IMR-90 (cell line): ENCODE results near the gene CDON.

Experiments used
- BHLHE40 ChIP-seq: fragments of 150-350 bp; IDR thresholded peaks from 2 replicates; pipeline ENCODE4 v1.6.1; 2016; ENCODE audit warnings: mild to moderate bottlenecking, low read depth, low read length
- CEBPB ChIP-seq: IDR thresholded peaks from 2 replicates; pipeline ENCODE4 v1.6.1; 2012; ENCODE audit warnings: low read depth, low read length, improper control_type of control experiment
- CHD1 ChIP-seq: IDR thresholded peaks from 2 replicates; pipeline ENCODE4 v1.6.1; 2012; ENCODE audit warnings: low read depth, low read length, improper control_type of control experiment
- FOS ChIP-seq: fragments of 150-350 bp; IDR thresholded peaks from 2 replicates; pipeline ENCODE4 v1.6.1; 2016; ENCODE audit warnings: low read depth, low read length
- MAZ ChIP-seq: IDR thresholded peaks from 2 replicates; pipeline ENCODE4 v1.6.1; 2012; ENCODE audit warnings: low read depth, mild to moderate bottlenecking, low read length, improper control_type of control experiment, moderate library complexity, borderline replicate concordance
- MXI1 ChIP-seq: IDR thresholded peaks from 2 replicates; pipeline ENCODE4 v1.6.1; 2012; ENCODE audit warnings: low read depth, mild to moderate bottlenecking, low read length, moderate library complexity, borderline replicate concordance
- NFE2L2 ChIP-seq: fragments of 150-350 bp; IDR thresholded peaks from 2 replicates; pipeline ENCODE4 v1.6.1; 2016; ENCODE audit warnings: low read depth, mild to moderate bottlenecking, low read length
- POLR2A ChIP-seq: IDR thresholded peaks from 2 replicates; pipeline ENCODE4 v1.6.1; 2012; ENCODE audit warnings: mild to moderate bottlenecking, low read depth, low read length
- RAD21 ChIP-seq: IDR thresholded peaks from 2 replicates; pipeline ENCODE4 v1.6.1; 2012; ENCODE audit warnings: low read length, improper control_type of control experiment
- RFX5 ChIP-seq: IDR thresholded peaks from 2 replicates; pipeline ENCODE4 v1.8.0; 2012; ENCODE audit warnings: low read depth, mild to moderate bottlenecking, low read length, moderate library complexity
- TF ChIP-seq, protein P1 (sequence below): conservative IDR thresholded peaks from 2 replicates; pipeline ENCODE4 v1.5.1; 2012; ENCODE audit warnings: mild to moderate bottlenecking, low read depth, low read length, improper control_type of control experiment
- TF ChIP-seq, protein P2 (sequence below): fragments of 150-350 bp; IDR thresholded peaks from 2 replicates; pipeline ENCODE4 v1.6.1; 2017; ENCODE audit warnings: mild to moderate bottlenecking, antibody characterized with exemption, low read length, low read depth

- TF ChIP-seq CEBPB (no peak), POLR2A (no peak), NFE2L2 (no peak), BHLHE40 (no peak), MAZ (no peak), FOS (no peak), RAD21 (no peak), MXI1 (no peak), RFX5 (no peak), CHD1 (no peak)
- TF ChIP-seq, protein P1, sequence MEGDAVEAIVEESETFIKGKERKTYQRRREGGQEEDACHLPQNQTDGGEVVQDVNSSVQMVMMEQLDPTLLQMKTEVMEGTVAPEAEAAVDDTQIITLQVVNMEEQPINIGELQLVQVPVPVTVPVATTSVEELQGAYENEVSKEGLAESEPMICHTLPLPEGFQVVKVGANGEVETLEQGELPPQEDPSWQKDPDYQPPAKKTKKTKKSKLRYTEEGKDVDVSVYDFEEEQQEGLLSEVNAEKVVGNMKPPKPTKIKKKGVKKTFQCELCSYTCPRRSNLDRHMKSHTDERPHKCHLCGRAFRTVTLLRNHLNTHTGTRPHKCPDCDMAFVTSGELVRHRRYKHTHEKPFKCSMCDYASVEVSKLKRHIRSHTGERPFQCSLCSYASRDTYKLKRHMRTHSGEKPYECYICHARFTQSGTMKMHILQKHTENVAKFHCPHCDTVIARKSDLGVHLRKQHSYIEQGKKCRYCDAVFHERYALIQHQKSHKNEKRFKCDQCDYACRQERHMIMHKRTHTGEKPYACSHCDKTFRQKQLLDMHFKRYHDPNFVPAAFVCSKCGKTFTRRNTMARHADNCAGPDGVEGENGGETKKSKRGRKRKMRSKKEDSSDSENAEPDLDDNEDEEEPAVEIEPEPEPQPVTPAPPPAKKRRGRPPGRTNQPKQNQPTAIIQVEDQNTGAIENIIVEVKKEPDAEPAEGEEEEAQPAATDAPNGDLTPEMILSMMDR = no peak
- TF ChIP-seq, protein P2, sequence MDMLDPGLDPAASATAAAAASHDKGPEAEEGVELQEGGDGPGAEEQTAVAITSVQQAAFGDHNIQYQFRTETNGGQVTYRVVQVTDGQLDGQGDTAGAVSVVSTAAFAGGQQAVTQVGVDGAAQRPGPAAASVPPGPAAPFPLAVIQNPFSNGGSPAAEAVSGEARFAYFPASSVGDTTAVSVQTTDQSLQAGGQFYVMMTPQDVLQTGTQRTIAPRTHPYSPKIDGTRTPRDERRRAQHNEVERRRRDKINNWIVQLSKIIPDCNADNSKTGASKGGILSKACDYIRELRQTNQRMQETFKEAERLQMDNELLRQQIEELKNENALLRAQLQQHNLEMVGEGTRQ = no peak
Measured at GRCh38 chr11:125978778-125979407, 83.8 kb downstream of the CDON start.
